GM18867 (cell line): ENCODE results near the gene ATMIN.

Source experiments
- ATAC-seq: cut with Tn5 transposase; IDR thresholded peaks from one replicate; pipeline ENCODE4 v1.9.1; 2021; ENCODE audit warnings: mild to moderate bottlenecking, moderate library complexity; ENCODE audit not compliant: unreplicated experiment

The ATMIN gene

DNA sequence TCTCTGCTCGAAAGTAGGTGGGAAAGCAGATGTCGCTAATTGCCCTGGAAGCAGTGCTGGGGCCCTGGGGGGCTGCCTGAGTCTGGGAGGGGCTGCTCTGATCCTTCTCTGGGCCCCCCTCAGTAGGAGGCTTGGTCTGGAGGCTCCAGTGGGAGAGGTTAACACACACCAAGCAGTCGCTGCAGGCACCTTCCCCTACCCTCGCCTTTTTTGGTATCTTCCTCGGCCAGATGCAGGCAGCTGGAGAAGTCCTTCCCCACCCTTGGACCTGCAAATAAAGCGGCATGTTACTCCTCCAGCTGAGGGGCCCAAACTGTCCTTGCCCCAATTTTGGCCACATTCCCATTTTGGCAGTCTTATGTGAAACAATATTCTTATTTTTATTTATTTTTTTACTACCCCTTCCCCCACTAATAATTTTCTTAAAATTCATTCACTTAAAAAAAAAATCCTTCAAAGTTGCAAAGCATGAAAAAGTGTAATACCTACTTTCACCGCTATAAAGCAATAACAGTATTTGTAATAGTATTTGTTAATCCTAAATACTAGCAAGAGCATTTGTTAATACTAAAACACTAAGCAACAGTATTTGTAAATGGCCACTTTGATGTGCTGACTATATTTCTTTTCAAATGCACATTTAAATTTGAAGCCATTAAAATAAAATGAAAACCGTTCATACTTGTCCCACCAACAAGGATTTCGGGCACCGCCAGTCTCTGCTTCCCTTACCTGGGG lies 26.4 kb downstream of the ATMIN start:
- no peak for ATAC-seq

DNA sequence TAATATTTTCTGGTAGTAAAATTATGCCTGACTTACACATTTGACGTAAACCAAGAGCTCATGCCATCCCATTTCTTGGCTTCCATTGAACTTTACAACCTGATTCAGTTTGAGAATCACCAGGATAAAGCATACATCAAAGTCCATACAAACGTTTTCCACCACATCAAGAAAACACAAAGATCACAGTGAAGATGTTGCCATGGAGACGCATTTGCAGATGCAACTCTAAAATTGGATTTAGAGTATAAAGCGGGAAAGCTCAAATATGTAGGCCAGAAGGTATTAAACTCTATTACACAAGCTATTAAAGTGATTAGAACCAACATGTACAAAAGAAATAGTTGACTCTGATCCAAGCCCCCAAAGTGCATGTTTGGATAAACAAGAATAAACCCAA lies 31.0 kb downstream of the ATMIN start:
- ATAC-seq: no peak

DNA sequence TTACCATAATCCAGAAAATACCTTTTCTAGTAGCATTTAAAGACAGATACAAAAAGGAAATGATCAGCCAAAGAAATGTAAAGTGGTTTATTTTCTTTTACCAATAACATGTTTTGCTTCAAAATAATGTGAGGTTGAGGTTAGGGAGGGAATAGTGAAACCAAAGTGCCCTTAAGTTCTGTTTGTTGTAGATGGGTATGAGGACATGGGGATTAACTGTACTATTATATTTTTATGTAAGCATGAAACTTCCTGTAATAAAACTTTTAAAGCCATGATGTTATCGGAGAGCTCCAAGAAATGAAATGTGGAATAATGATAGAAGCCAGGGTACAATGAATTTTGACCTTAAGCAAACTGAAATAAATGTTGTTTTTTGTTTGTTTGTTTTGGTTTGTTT lies 31.5 kb downstream of the ATMIN start:
- no peak for ATAC-seq

DNA sequence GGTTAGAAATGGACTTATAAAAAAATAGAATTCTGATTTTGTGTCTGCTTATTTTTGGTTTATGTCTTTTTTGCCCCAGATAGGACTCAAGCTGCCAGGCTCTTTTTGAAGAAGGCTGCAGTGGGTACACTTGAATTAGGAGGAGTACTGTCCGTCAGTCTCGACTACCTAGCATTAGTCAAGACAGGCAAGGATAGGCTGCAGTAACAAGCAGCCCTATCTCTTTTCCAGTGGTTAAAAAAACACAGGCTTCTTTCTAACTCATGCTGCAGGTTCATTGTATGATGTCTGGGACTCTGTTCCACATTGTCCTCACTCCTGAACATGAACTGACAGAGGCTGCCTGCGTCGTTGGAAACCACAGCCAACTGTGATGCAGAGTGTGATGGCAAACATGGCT lies 33.4 kb downstream of the ATMIN start:
- ATAC-seq: no peak

DNA sequence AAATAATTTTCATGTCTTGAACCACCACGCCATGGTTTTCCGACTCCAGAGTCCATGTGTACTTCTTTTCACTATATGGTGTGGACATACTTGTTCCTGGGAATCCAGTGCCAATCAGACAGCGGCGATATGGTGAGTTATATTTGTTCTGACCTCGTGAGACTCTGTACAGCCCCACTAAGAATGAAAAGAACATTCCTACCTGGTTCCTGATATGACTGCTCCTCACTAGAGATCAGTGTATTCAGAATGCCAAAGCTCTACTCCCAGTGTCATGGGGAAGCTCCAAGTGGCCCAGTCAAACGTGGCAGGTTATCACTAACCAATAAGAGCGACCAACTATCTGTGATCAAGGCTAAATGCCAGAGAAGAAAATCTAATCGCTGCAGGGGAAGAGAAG lies 35.3 kb downstream of the ATMIN start:
- ATAC-seq: no peak

DNA sequence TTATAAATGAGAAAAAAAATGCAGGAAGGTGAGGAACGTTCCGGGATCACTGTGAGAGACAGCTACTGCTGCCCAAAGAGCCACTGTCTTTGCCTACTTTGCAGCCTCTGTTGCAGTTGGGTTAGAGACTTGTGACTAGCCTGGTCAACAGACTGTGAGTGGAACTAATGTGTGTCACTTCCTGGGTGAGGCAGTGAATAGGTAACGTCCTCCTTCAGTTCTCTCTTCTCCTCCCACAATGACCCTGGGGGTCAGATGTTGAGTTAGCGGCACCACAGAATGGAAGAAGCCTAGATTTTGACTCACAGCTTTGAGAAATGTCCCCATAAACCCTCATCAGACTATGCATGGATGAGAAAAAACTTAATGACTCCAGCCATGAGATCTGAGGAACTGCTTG lies 36.2 kb downstream of the ATMIN start:
- ATAC-seq: no peak

DNA sequence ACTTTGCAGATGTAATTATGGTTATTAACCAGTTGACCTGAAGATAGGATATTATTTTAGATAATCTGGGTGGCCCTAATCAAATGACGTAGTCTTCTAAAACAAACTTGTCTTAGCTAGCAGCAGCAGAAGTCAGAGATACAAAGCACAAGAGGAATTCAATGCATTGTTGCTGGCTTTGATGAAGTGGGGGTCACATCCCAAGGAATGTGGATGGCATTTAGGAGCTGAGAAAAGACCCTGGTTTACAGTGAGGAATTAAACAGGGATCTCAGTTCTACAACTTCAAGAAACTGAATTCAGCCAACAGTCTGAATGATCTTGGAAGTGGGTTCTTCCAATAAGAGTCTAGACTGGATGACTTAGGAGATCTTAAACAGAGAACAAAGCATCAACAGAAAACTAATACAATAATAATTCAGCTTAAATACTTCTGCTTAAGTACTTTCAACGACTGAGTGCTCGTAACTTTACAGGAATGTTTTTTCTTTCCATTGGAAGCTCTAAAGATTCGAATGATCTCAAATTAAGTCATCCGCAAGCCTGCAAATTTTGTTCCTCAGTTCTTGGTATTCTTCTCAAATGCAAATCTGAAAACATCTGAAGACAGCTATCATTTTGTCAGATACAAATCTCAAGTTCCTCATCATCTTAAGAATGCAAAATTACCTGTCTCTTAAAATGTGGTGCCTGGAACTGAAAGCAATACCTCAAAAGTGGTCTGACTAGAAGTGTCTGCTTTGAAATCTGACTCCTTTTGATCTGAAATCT lies 38.1 kb downstream of the ATMIN start:
- ATAC-seq: no peak

DNA sequence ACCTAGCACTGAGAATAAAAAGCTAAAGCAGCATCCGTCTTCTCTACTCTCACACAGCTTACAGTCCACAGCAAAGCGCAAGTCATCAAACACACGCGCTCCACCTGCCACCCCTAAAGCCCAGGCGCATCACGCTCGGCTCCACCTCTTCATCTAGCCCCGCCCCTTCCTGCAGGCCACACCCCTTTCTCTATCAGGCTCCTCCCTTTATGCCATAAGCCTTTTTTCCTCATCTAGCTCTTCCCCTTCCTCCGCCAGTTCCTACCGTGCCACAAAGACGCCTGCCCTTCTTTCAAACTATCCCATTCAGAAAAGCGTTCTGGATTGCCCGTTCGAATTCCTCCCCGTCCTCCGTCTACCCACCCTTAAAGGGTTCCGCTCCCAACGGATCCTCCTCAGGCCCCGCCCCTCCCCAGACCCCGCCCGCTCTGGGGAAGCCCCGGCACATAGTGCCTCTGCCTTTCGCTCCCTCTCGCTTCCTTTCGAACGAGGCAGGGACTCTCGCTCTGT lies 41.0 kb downstream of the ATMIN start:
- ATAC-seq: peak; percentile 80

DNA sequence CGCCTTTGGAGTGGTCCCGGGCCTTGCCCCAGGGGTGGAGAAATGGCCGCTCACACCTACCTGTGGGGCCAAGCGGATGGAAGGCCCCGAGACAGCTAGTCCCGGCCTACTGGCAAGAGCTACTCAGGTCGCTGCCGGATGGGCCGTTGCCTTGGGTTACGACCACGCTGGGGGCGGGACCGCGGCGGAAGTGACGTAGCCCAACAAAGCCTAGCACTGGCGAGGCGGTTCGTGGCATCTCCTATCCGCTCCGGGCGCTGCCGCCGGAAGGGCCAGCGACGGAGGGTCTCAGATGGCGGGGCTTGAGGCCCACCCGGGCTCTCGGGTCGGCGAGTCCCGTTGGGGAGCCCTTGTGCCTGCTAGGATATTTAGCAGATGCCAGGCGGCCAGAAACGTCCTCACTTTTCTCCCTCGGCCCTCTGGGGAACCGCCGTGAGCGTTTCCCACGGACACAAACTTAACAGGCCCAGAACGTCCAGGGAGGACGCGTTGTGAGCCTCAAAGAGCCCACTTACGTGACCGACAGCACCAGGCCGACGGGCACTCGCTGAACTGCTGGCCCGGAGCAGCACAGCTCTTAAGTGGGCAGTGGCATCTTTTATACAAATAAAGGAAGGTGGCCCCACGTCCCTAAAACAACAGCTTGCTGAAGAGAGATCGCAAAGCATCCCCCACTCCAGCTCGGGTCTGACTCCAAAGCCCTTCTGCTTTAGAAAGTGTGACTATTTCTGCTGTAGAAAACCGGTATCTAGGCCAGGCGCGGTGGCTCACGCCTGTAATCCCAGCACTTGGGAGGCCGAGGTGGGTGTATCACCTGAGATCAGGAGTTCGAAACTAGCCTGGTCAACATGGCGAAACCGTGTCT lies 41.7 kb downstream of the ATMIN start, which contains the start of gene C16orf46:
C16orf46 (minus strand) TSS at position 163 of the 865 bp plus-strand sequence. CDS start 13,283 bp downstream, outside the sequence.
- peak; percentile 95 for ATAC-seq

DNA sequence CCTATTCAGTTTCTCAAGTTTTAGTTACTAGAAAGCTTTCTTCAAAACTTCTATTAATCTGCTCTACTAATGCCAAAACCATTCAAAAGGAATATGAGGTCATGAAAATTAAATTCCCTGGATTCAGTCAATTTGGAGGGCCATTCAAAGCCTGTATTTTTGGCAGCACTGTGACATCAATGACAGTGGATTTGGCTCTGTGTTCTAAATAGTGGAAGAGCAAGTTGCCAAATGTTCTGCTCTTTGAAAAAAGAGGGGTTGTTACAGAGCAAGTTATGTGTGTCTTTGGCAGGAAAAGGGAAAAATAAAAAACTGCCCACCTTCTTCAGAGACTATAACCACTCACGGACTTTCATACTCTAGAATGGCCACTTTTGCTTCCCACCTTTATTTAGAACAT lies 44.6 kb downstream of the ATMIN start:
- ATAC-seq: no peak

DNA sequence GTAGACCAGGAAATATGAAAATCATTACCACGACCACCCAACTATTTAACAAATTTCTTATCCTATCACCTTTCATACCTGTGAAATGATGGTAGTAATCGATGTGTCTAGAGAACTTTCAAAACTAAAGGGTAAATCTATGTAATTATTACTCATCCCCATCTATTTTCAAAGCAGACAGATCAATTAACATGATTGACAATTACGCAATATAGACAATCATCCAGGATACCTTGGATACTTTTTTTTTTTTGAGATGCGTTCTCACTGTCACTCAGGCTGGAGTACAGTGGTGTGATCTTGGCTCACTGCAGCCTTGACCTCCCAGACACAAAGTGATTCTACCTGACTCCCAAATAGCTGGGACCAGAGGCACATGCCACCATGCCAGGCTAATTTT lies 45.4 kb downstream of the ATMIN start:
- no peak for ATAC-seq

DNA sequence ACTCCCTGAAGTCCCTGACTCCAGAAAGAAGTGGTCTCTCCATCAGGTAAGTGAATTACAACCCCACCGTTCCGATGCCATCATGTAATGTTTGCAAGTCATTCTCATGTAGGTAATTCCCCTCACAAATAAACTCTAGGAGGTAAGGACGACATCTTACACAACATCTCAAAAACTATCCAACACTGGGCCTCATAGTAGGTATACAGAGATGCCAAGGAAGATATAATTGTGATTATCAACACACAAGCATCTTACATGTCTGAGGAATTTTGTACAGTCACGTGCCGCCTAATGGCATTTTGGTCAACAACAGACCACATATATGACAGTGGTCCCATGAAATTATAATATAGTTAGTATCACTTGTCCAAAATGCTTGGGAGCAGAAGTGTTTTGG lies 53.2 kb downstream of the ATMIN start:
- ATAC-seq: no peak

DNA sequence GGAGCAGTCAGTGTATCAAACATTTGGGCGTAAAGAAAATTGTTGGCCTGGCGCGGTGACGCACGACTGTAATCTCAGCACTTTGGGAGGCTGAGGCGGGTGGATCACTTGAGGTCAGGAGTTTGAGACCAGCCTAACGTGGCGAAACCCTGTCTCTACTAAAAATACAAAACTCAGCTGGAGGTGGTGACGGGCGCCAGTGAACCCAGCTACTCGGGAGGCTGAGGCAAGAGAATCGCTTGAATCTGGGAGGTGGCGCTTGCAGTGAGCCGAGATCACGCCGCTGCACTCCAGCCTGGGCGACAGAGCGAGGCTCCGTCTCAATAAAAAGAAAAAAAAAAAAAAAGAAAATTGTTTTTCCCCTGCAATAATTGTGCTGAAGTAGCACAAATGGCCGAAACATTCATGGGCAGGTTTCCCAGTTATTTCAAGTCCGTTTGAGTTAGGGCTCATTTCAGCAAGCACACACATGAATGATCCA lies 59.2 kb downstream of the ATMIN start:
- no peak for ATAC-seq

DNA sequence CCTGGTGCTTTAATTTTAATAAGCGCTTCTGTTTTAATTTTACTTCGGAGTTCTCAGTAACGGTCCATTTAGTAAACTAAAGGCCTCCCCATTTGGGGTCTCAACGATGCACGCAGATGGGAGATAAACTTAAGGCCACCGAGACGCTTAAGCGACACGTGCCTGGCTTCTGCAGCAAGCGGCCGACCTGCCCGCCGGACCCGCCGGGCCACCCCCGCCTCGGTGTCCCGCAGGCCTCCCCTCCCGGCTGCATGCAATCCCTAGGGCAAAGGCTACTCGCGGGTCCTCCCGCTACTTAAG lies 60.0 kb downstream of the ATMIN start:
- ATAC-seq: no peak

DNA sequence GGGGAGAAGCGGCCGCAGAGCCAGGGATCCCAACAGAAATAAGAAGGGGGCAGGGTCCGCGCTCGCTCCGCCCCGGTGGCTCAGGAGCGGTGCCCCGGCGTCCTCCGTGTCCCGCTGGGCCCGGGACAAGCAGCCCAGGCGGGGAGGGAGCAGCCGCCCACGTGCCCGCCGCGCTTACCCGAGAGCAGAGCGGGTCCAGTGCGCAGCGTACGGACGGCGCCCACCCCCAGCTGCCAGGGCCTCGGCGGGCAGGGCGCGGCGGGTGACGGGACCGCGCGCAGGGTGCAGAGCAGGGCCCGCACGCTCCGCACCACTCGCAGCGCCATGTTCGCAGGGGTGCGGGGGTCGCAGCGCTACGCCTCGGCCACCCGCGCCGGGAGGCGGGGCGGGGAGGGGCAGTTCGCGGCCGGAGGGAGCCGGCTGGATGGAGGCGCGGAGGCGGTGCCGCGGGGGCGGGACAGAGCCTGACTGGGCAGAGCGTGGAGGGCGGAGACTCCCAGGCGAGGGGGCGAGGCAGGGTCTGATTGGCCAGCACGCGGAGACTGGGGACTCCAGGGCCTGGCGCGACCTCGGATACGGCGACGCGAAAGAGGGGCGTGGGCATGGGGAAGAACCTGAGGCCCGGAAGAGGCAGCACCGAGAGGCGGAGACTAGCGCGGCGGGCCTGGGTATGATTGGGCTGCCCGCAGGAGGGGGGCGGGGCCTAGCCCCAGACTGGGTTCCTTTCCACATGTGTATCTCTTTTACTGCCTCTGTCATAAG lies 60.5 kb downstream of the ATMIN start, which contains the start of gene GCSH:
GCSH (minus strand) TSS at position 443 of the 762 bp plus-strand sequence; CDS start at position 326, 117 bp downstream.
- peak; percentile 98 for ATAC-seq

DNA sequence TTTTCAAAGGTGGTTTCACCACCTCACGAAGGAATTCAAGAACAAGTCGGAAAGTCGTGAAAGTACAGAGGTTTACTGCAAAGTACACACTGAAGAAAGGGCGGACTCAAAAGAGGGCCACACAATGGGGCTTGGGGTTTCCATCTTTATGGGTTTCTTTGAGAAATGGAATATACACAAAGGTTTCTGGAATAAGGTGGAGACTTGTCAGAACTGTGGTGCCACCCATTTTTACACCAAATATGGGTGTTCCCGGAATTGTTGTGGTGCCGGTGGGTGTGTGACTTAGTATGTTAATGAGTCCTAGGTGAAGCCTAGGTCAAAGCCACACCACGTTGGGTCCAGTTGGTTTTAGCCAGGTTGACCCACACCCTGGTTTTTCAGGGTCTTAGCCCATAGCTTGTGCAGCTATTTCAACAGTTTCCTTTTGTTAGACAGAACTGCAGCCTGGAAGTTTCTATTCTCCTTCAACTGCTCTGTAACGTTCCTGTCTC lies 61.1 kb downstream of the ATMIN start:
- no peak for ATAC-seq
